Activated CD8-positive, alpha-beta T cell treated with anti-CD3 and anti-CD28 coated beads for 36 hours (primary cell): Measurements from ENCODE around the gene TTYH1. TPM values are rescaled to one million over a fixed set of nuclear protein-coding genes. Genes with fewer than 3 reads are reported as not detected.
"Not testable (repeated sequence)": the region's sequence is repeated elsewhere in the genome, so short reads cannot be mapped to it uniquely, and the experiment has no call there.

Experiments used
- ATAC-seq: fragments of 200-7000 bp; cut with Tn5 transposase; one replicate; pipeline ENCODE4 v1.10.0; 2021; ENCODE audit warnings: mild to moderate bottlenecking, moderate library complexity
- CTCF ChIA-PET: fragments of 350-600 bp; sonication (Branson Sonifier 250); formaldehyde crosslinking; loops from one replicate; lab custom pipeline; 2021; ENCODE audit warnings: antibody characterized with exemption; lab: Charles Lee
- POLR2A ChIA-PET: fragments of 350-600 bp; sonication (Branson Sonifier 250); formaldehyde crosslinking; loops from one replicate; lab custom pipeline; 2021; ENCODE audit warnings: antibody characterized with exemption; lab: Charles Lee
- DNase-seq: peaks from one replicate; pipeline ENCODE4 v3.0.0-alpha.2; 2020
- H3K27ac Mint-ChIP-seq: one replicate; pipeline ENCODE4 v1.8.0; 2021; ENCODE audit warnings: mild to moderate bottlenecking, mixed read lengths
- H3K27me3 Mint-ChIP-seq: one replicate; pipeline ENCODE4 v1.8.0; 2021; ENCODE audit warnings: mixed read lengths
- H3K36me3 Mint-ChIP-seq: one replicate; pipeline ENCODE4 v1.8.0; 2021; ENCODE audit warnings: low read depth, mixed read lengths
- H3K4me1 Mint-ChIP-seq: one replicate; pipeline ENCODE4 v1.8.0; 2021; ENCODE audit warnings: low read depth, mixed read lengths
- H3K4me3 Mint-ChIP-seq: one replicate; pipeline ENCODE4 v1.8.0; 2021; ENCODE audit warnings: mild to moderate bottlenecking, moderate library complexity, mixed read lengths
- H3K9me3 Mint-ChIP-seq: one replicate; pipeline ENCODE4 v1.8.0; 2021; ENCODE audit warnings: mixed read lengths
- intact Hi-C: fragments of 100-400 bp; cut with micrococcal nuclease; formaldehyde crosslinking; loops from one replicate; pipeline ENCODE4 v1.10.0; 2022
- total RNA-seq, 2 experiments: library from RNA; stranded (reverse); gene quantifications; one replicate each; pipeline ENCODE4 v1.2.3, GENCODE V29; 2021
- TF ChIP-seq, protein P1 (sequence below): fragments of 200-600 bp; IDR thresholded peaks from one replicate; pipeline ENCODE4 v1.8.0; 2022; ENCODE audit warnings: antibody characterized with exemption, mild to moderate bottlenecking

TTYH1 gene
- total RNA-seq, 2 experiments from 2014 or later: 0.70 TPM; not detected in 1

DNA sequence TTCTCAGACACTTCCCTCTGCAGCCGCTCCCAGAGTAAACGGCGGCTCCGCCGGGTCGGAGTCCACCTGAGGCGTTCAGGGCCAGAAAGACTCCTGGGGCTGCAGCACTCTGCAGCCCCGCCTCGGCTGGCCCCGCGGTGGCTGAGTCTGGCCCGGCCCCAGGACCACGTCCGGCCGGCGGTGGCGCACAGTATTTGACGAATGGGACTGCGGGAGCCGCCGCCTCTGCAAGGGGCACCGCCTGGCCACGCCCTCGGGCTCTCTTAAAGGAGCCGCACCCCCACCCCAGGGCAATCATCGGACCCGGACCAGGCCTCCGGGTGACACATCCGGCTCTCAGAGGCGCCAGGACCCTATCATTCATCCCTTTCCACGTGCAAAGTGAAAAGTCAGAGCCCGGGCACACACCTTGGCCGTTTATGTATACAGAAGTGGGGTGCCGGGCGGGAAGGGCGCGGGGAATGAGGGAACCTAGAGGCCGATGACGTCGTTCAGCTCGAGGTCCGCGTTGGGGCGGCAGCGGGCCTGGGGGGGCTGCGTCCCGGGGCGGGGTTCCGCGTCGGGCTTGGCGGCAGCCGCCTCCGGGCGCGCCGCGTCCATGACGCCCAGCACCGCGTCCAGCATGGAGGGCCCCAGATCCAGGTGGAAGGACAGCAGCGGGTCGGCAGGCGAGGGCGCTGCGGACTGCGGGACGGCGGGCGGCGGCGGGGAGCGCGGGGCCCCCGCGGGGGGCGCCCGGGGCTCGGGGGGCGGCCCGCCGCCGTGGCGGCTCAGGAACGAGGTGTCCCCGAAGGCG, 49.6 kb downstream of the TTYH1 start:
- H3K27ac Mint-ChIP-seq: peak overlapping the region; percentile 88
- peaks cover 14% of the 10 kb centered on the region for H3K36me3 Mint-ChIP-seq
- H3K9me3 Mint-ChIP-seq: no peaks in the 10 kb centered on the region
- peak; percentile 50 for ATAC-seq
- H3K27me3 Mint-ChIP-seq: peaks cover 8% of the 10 kb centered on the region
- peak overlapping the region; percentile 82 for H3K4me3 Mint-ChIP-seq
- TF ChIP-seq, protein P1, sequence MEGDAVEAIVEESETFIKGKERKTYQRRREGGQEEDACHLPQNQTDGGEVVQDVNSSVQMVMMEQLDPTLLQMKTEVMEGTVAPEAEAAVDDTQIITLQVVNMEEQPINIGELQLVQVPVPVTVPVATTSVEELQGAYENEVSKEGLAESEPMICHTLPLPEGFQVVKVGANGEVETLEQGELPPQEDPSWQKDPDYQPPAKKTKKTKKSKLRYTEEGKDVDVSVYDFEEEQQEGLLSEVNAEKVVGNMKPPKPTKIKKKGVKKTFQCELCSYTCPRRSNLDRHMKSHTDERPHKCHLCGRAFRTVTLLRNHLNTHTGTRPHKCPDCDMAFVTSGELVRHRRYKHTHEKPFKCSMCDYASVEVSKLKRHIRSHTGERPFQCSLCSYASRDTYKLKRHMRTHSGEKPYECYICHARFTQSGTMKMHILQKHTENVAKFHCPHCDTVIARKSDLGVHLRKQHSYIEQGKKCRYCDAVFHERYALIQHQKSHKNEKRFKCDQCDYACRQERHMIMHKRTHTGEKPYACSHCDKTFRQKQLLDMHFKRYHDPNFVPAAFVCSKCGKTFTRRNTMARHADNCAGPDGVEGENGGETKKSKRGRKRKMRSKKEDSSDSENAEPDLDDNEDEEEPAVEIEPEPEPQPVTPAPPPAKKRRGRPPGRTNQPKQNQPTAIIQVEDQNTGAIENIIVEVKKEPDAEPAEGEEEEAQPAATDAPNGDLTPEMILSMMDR: no peak
- ChIA-PET POLR2A (no interaction called here), CTCF (interaction anchor here (1.5 kb wide), 1 partner anchor 16 kb away, joined by 3 read pairs; no protein-coding TSS in a partner anchor)
- H3K4me1 Mint-ChIP-seq: peaks cover 17% of the 10 kb centered on the region
- peak; percentile 94 for DNase-seq
- intact Hi-C loops: no loop called here

DNA sequence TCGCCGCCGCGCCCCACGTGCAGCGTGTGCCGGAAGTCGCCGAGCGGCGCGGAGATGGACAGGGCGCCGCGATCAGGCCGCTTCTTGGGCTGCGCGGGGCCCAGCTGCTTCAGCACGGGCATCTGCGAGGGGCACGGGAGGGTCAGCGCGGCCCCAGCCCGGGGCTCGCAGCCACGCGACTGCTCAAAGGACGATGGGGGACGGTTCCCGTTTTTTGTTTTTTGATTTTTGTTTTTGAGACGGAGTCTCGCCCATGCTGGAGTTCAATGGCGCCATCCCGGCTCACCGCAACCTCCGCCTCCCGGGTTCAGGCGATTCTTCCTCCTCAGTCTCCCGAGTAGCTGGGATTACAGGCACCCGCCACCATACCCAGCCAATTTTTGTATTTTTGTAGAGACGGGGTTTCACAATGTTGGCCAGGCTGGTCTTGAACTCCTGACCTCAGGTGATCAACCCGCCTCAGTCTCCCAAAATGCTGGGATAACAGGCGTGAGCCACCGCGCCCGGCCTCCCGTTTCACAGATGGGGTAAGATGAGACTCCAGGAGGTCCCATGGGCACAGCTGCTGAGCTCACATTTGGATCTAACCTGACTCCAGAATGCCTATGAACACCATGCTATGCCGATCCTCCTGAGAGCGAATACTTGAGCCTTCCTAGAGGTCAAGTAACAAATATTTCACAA, 50.3 kb downstream of the TTYH1 start:
- peaks cover 20% of the 10 kb centered on the region for H3K4me1 Mint-ChIP-seq
- peaks cover 14% of the 10 kb centered on the region for H3K36me3 Mint-ChIP-seq
- ChIA-PET CTCF (interaction anchor here (1.5 kb wide), 1 partner anchor 15 kb away, joined by 3 read pairs; no protein-coding TSS in a partner anchor), POLR2A (no interaction called here)
- DNase-seq: no peak
- H3K27me3 Mint-ChIP-seq: peaks cover 16% of the 10 kb centered on the region
- no peak for ATAC-seq
- H3K4me3 Mint-ChIP-seq: peak overlapping the region; percentile 36
- no peak overlapping the region for H3K27ac Mint-ChIP-seq
- intact Hi-C loops: no loop called here
- no peaks in the 10 kb centered on the region for H3K9me3 Mint-ChIP-seq
- TF ChIP-seq, protein P1: no peak

DNA sequence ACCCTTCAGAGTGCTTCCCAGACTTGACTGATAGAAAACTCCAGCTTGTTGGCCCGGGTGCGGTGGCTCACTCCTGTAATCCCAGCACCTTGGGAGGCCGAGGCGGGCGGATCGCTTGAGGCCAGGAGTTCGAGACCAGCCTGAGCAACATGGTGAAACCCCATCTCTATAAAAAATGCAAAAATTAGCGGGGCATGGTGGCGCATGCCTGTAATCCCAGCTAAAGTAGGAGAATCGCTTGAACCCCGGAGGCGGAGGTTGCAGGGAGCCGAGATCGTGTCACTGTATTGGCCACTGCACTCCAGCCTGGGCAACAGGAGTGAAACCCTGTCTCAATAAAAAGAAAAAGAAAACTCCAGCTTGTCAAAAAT, 50.8 kb downstream of the TTYH1 start:
- POLR2A ChIA-PET, DNase-seq, H3K9me3 Mint-ChIP-seq, intact Hi-C loops, ATAC-seq, H3K27ac Mint-ChIP-seq: not testable (repeated sequence)
- peaks cover 20% of the 10 kb centered on the region for H3K27me3 Mint-ChIP-seq
- H3K4me3 Mint-ChIP-seq: peak overlapping the region; percentile 36
- CTCF ChIA-PET: interaction anchor here (1.5 kb wide), 1 partner anchor 15 kb away, joined by 3 read pairs; no protein-coding TSS in a partner anchor
- H3K4me1 Mint-ChIP-seq: peaks cover 24% of the 10 kb centered on the region
- peaks cover 10% of the 10 kb centered on the region for H3K36me3 Mint-ChIP-seq

DNA sequence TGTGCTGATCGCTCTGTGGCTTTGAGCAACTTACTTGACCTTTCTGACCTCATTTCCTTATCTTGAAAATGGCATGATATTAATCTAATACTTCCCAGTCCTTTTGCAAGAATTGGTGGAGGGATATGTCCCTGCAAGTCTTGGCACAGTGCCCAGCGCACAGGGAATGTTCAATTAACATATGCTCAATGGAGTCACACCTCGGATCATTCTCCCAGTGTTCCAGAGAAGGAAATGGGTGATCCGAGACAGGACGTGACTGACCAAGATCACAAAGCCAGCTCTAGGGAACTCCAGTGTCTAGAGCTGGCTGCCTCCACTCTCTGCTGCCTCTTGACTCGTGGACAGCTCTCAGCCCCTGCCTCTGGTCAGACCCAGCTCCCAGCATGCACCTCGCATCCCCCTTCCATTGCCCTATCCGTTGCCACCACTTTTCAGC, 54.3 kb downstream of the TTYH1 start:
- TF ChIP-seq, protein P1: no peak
- no peak overlapping the region for H3K27ac Mint-ChIP-seq
- no peak for DNase-seq
- no peaks in the 10 kb centered on the region for H3K9me3 Mint-ChIP-seq
- ChIA-PET CTCF (interaction anchor here (1.3 to 1.8 kb wide), 3 partner anchors 9 to 78 kb away, joined by 4 to 9 read pairs (median 5); no protein-coding TSS in a partner anchor), POLR2A (interaction anchor here (0.7 kb wide), 1 partner anchor 69 kb away, joined by 3 read pairs; no protein-coding TSS in a partner anchor)
- intact Hi-C loops: no loop called here
- H3K4me3 Mint-ChIP-seq: no peak overlapping the region
- no peak for ATAC-seq
- no peaks in the 10 kb centered on the region for H3K36me3 Mint-ChIP-seq
- H3K4me1 Mint-ChIP-seq: peaks cover 19% of the 10 kb centered on the region
- H3K27me3 Mint-ChIP-seq: peaks cover 24% of the 10 kb centered on the region

DNA sequence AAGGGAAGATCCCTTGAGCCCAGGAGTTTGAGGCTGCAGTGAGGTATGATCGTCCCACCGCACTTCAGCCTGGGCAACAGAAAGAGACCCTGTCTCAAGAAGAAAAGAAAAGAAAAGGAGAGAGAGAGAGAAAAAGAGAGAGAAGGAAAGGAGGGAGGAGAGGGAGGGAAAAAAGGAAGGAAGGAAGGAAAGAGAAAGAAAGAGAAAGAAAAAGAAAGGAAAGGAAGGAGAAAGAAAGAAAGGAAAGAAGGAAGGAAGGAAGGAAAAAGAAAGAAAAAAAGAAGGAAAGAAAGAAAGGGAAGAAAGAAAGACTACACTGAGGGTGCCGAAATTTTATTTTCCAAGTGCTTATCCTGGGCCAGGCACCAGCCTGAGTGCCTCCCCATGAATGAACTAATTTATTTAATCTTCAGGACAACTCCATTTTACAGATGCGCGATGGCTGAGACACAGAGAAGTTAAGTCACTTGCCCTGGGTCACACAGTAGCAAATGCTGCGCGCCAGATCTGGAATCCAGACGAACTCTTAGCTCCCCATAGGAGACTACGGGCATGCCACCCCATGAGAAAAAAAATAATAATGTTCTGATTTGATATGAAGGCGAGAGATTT, 55.1 kb downstream of the TTYH1 start:
- peak overlapping the region; percentile 22 for H3K4me3 Mint-ChIP-seq
- no peaks in the 10 kb centered on the region for H3K36me3 Mint-ChIP-seq
- peaks cover 17% of the 10 kb centered on the region for H3K4me1 Mint-ChIP-seq
- TF ChIP-seq, protein P1: no peak
- no peak for ATAC-seq
- no peak for DNase-seq
- H3K9me3 Mint-ChIP-seq: no peaks in the 10 kb centered on the region
- peaks cover 24% of the 10 kb centered on the region for H3K27me3 Mint-ChIP-seq
- no peak overlapping the region for H3K27ac Mint-ChIP-seq
- intact Hi-C loops: no loop called here
- POLR2A ChIA-PET: interaction anchor here (1.0 to 1.2 kb wide), 2 partner anchors 10 to 55 kb away, joined by 4 to 5 read pairs; no protein-coding TSS in a partner anchor
- CTCF ChIA-PET: interaction anchor here (0.6 to 1.8 kb wide), 5 partner anchors 9 to 135 kb away, joined by 3 to 9 read pairs (median 4); no protein-coding TSS in a partner anchor
